ENCODE results near the gene KMT5C. TPM values are rescaled to one million over a fixed set of nuclear protein-coding genes. Genes with fewer than 3 reads are reported as not detected.

The KMT5C gene
- 10 to 100 TPM; 16.5 to 25.4 (median 20.3) TPM for total RNA-seq

GRCh38 chr19:55339105-55339888, at the start of gene KMT5C:
TSS of gene KMT5C (plus strand) at chr19:55339876. CDS start at chr19:55341937, 2,061 bp downstream.
- H3K4me3 ChIP-seq (ENCODE audit: low read depth, poor library complexity, severe bottlenecking), result peak within 1 kb of the TSS; percentile 54
- DNase-seq (ENCODE audit: low spot score in 2 of 2), result peak; percentile 100
- intact Hi-C loops (cut with DNase I; ENCODE audit: low total_unique reads), result no loop called here
- no peak for TF ChIP-seq POLR2A (IDR thresholded peaks at IDR 0.05)
- TF ChIP-seq CTCF (IDR thresholded peaks at IDR 0.05), result peak in 1 of 3 donors; percentile 14
- WGBS, 2 donors, result 0 to 1% methylated on average over 51 to 63 of the region's 63 CpGs

- no peak for DNase-seq (ENCODE audit: low spot score in 2 of 2)
- no peak overlapping the region for H3K4me3 ChIP-seq (ENCODE audit: low read depth, poor library complexity, severe bottlenecking)
- WGBS, 2 donors, result 93% methylated on average over 10 of the region's 10 CpGs
- TF ChIP-seq POLR2A (IDR thresholded peaks at IDR 0.05), result no peak
- no peak for TF ChIP-seq CTCF (IDR thresholded peaks at IDR 0.05)
- intact Hi-C loops (cut with DNase I; ENCODE audit: low total_unique reads), result no loop called here
Observed at GRCh38 chr19:55297267-55297666, 42.4 kb upstream of the KMT5C start.

- intact Hi-C loops (cut with DNase I; ENCODE audit: low total_unique reads), result no loop called here
- DNase-seq (ENCODE audit: low spot score in 2 of 2), result no peak
- 87 to 91% methylated on average over 10 of the region's 10 CpGs for WGBS, 2 donors
- H3K4me3 ChIP-seq (ENCODE audit: low read depth, poor library complexity, severe bottlenecking), result no peak overlapping the region
- TF ChIP-seq CTCF (IDR thresholded peaks at IDR 0.05), result no peak
- no peak for TF ChIP-seq POLR2A (IDR thresholded peaks at IDR 0.05)
Observed at GRCh38 chr19:55299991-55300390, 39.7 kb upstream of the KMT5C start.

GRCh38 chr19:55300886-55301458, 38.7 kb upstream of the KMT5C start:
- 70 to 71% methylated on average over 15 of the region's 15 CpGs for WGBS, 2 donors
- no peak for TF ChIP-seq POLR2A (IDR thresholded peaks at IDR 0.05)
- TF ChIP-seq CTCF (IDR thresholded peaks at IDR 0.05), result no peak
- intact Hi-C loops (cut with DNase I; ENCODE audit: low total_unique reads), result no loop called here
- DNase-seq (ENCODE audit: low spot score in 2 of 2), result no peak
- H3K4me3 ChIP-seq (ENCODE audit: low read depth, poor library complexity, severe bottlenecking), result no peak overlapping the region

- intact Hi-C loops (cut with DNase I; ENCODE audit: low total_unique reads), result no loop called here
- 16% methylated on average over 29 to 42 of the region's 42 CpGs for WGBS, 2 donors
- DNase-seq (ENCODE audit: low spot score in 2 of 2), result peak; percentile 75 to 97
- H3K4me3 ChIP-seq (ENCODE audit: low read depth, poor library complexity, severe bottlenecking), result no peak overlapping the region
- TF ChIP-seq CTCF (IDR thresholded peaks at IDR 0.05) (no peak), POLR2A (IDR thresholded peaks at IDR 0.05) (no peak)
Observed at GRCh38 chr19:55301459-55302317, 38.0 kb upstream of the KMT5C start.
